GM21529 (cell line): ENCODE results near the gene CD63.

ENCODE experiments used
- ATAC-seq: cut with Tn5 transposase; IDR thresholded peaks from one replicate; pipeline ENCODE4 v1.9.1; 2021; ENCODE audit not compliant: unreplicated experiment

CD63 gene

DNA sequence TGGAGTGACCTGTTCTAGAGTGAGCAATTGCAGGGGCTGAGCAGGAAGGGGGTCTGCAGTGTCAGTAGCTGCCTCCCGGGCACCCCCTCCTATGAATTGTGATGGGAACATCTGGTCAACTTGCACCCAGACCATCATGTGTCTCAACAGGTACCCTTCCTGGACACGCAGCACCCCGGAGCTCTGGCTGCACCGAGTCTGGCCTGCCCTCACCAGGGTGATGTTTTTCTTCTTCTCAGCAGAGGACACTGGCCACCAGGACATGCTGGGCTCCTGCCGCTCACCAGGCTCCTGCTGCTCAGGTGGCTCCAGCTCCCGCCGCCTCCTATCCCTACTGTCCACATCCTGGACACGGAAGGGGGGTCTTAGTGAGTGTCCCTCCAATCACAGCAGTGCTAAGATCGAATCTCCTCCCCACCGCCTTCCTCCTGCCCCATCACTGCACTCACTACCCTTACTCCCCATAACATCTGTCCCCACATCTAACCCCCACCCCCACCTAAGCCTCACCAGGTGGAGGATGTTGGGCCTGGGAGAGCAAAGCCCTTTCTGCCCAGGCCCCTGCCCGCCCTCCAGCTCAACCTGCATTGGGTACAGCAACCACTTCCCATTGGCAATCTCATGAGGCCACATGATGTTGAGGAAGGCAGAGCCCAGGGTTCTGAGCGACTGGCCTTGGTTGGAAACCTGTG, 36.0 kb downstream of the CD63 start:
- ATAC-seq: no peak

DNA sequence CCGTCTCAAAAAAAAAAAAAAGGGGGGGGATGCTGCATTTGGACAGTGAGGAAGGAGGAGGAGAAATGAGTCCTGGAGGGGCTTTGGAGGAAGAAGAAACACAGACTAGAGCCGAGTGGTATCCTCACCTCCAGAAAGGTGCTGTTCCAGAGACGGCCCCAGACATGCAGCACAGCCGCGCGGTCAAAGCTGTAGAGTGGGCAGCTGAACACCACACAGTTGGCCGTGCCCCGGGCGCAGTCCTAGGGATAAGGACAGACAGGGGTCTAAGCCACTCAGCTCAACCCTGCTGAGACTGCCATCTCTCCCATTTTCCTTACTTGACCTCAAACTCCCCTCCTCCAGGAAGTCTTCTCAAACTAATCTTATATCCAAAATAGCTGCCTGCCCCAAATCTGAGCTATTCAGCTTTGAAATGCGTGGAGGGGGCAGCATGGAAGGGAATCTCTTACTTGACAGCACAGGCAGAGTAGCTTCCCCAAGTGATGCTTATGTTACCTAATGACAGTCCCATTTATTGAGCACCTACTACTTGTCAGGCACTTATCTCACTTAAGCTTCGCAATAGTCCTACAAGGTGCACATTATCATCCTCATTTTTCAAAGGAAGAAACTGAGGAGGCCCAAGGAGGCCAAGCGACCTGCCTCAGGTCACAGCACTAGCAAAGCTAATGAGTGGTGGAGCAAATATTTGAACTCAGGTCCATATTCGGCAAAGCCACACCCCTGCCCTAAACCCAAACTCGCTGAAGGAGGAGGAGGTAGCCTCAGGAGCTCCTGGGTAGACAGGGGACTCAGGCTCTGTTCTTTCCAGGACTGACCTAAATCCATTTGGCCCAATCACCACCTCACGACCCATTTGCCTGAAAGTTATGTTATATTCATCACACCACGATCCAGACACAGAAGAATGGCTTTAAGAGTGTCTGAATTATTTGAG, 39.8 kb downstream of the CD63 start:
- no peak for ATAC-seq

DNA sequence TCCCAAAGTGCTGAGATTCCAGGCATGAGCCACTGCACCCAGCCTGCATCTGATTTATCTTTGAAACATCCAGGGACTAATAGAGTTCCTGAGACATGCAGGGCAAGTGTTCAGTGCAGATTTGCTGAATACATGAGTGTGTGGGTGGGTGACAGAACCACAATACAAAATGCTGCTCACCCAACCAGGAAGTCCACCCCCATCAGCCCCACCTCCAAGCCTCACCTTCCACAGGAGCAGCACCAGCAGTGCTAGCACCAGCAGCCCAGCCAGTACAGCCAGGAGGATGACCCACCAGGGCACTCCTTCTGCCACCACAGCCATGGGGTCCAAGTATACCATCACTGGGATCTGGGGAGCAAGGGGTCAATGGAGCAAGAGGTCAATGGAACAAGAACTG, 41.1 kb downstream of the CD63 start:
- no peak for ATAC-seq

DNA sequence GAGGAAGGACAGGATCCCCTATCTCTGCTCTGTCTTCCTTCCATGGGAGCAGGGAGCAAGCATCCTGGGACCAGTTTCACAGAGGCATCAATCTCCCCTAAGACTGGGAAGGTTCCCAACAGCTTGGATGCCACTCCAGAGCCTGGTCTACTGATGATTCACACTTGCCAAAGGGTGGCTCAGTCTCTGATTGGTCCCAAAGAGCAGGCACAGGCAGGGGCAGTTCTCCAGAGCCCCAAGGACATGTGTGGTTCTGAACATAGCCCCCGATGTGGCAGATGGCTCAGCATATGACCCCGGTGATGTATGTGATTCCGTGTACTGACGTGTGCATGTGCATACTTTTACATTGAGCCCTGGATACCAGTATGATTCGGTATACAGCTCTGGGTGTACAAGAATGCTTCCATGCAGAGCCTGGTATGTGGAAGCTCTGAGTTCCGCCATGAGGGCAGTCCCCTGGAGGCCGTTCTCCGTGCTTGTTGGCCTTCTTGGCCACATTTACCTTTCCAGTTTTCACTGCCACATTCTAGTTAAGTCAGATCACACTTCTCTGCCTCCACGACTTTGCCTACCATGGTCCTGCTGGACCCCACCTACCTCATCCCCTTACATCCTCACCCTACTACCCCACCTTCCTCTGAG, 42.3 kb downstream of the CD63 start:
- no peak for ATAC-seq

DNA sequence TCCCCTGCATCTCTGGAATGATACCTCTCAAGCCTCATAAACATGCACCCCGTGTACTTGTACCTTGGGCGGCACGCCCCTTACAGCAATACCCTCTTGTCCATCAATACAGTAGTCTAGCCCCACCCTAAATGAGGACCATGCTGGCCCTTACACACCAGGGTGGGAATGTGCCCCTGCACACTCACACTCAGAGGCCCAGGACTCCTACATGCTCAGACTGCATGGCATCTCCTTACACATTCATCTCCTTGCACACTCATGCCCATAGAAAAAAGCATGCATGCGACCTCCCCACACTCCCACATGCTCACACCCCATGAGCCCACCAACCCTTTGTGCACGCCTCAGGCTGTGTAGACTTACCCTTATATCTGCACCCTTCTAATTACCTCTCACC, 43.1 kb downstream of the CD63 start:
- no peak for ATAC-seq

DNA sequence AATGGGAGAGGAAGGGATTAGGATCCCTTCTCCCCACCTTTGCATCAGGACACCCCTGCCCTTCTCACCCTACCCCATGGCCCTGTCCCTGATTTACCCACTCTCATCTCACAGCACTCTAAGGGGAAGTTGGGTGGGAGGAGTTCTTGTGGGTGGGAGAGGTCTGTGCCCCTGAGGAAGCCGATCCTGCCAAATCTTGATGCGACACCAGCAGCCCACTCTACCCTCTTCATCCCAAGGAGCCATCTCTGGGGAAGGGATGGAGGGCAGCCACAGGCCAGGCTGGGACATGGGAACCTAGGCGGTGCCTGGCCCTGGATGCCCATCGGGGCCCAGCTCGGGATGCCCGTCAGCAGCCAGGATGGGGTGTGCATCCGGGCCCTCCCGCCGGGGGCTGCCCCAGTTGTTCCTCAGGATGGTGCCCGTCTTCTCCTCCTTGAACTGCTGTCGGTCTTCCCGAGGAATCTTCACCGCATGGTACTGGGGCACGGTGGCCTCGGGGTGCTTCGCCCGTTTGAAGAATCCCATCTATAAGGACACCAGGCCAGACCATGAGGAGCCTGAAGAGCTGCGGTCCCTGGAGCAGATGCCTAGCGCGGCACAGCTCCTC, 43.9 kb downstream of the CD63 start:
- ATAC-seq: no peak

DNA sequence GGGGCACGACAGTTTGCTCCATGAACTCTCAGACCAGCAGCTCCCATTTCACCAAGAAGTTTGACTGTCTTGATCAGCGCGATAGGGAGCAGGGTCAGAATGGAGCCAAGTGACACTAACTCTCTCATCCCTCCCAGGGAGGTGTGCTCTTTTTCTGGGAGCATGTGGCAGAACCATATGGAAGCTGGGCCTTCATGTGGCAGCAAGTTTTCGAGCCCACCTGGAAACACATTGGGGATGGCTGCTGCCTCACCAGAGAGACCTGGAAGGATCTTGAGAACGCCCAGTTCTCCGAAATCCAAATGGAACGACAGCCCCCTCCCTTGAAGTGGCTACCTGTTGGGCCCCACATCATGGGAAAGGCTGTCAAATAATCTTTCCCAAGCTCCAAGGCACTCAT, 45.1 kb downstream of the CD63 start:
- no peak for ATAC-seq

DNA sequence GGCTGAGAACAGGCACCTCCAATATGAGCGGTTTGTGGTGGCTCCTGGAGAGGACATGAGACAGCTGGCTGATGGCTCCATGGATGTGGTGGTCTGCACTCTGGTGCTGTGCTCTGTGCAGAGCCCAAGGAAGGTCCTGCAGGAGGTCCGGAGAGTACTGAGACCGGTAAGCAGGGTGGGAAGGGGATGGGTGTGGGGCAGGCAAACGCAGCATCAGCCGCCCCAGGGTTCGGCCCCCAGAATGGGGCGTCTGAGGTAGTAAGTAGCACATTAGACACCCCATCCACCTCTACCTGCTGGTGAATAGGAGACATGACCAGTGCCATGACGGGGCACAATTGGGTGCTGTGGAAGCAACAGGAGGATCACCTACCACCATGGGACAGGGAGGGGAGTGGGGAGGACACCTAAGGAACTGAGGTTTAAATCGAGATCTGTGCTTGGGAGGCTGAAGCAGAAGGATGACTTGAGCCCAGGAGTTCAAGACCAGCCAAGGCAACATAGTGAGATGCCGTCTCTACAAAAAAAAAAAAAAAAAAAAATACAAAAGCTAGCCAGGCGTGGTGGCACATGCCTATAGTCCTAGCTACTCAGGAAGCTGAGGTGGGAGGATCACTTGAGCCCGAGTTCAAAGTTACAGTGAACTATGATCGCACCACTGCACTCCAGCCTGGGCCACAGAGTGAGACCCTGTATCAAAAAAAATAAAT, 46.6 kb downstream of the CD63 start:
- no peak for ATAC-seq

DNA sequence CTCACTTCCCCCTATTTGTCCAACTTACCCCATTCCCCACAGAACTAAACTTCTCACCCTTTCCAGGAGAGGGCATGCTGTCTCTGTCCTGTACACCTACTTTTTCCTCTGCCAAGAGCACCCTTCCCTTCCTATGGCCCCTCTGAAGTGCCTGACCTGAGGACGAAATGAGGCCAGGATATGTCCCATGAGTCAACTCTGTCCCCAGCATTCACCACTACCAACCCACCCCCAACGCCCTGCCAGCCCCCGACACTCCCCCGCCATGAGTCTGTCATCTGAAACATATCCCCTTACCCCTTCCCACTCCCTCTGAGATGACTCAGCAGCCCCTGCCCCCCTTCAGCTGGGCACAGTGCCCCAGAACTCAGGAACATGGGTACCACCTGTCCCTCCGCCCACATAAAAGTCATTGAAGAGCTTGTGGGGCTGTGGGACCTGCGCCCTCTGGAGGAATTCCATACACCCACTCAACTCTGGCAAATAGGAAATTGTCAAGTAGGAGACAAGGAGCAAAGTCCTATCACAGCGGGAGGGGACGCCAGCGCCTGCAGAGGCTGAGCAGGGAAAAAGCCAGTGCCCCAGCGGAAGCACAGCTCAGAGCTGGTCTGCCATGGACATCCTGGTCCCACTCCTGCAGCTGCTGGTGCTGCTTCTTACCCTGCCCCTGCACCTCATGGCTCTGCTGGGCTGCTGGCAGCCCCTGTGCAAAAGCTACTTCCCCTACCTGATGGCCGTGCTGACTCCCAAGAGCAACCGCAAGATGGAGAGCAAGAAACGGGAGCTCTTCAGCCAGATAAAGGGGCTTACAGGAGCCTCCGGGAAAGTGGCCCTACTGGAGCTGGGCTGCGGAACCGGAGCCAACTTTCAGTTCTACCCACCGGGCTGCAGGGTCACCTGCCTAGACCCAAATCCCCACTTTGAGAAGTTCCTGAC, 47.4 kb downstream of the CD63 start:
- ATAC-seq: no peak

DNA sequence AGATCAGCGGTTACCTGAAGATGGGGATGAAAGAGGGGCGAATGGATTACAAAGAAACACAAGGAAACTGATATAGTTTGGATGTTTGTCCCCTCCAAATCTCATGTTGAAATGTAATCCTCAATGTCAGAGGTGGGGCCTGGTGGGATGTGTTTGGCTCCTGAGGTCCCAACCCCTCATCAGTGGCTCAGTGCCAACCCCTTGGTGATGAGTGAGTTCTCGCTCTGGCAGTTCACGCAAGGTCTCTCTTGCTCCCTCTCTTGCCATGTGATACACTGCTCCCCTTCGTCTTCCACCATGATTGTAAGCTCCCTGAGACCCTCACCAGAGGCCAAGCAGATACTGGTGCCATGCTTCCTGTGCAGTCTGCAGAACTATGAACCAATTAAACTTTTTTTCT, 49.1 kb downstream of the CD63 start:
- ATAC-seq: no peak

DNA sequence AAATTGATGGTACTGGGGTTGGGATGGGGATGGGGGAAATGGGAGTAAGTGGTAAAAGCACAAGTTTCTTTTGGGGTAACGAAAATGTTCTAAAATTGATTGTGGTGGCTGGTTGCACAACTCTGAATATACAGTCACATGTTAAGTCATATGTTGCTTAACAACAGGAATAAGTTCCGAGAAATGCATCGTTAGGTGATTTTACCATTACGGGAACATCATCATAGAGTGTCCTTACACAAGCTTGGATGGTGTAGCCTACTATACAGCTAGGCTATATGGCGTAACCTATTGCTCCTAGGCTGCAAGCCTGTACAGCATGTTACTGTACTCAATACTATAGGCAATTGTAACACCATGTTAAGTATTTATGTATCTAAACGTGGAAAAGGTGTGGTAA, 52.1 kb downstream of the CD63 start:
- no peak for ATAC-seq

DNA sequence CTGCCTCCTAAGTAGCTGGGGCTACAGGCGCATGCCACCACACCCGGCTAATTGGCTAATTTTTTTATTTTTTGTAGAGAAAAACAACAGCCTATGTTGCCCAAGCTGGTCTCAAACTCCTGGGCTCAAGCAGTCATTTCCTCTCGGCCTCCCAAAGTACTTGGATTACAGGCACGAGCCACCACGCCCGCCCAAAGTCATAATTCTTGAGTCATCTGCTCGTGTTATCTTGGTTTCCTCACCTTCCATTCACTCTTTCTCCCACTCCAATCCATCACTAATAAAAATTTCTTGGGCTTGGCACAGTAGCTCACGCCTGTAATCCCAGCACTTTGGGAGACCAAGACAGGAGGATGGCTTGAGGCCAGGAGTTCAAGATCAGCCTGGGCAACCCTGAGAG, 53.1 kb downstream of the CD63 start:
- ATAC-seq: no peak
